GM12875 (cell line): ENCODE measurements around the gene FAM210B.
A peak's percentile ranks its signal among the peaks of the same experiment; 100 is the strongest.

ENCODE experiments used
- H3K4me3 ChIP-seq: one replicate; pipeline ENCODE4 v1.5.1; 2011; ENCODE audit warnings: low read depth, low read length, control low read depth
- CTCF ChIP-seq: IDR thresholded peaks from 2 replicates; pipeline ENCODE4 v1.5.1; 2011; ENCODE audit warnings: low read depth, mild to moderate bottlenecking, control low read depth, inconsistent platforms, low read length, moderate library complexity, borderline replicate concordance; ENCODE audit not compliant: insufficient read depth

FAM210B gene

GRCh38 chr20:56391037-56391436 lies 32.3 kb downstream of the FAM210B start:
- TF ChIP-seq CTCF, result no peak
- peak overlapping the region; percentile 75 for H3K4me3 ChIP-seq

- H3K4me3 ChIP-seq, result peak overlapping the region; percentile 75
- TF ChIP-seq CTCF, result no peak
Measured at GRCh38 chr20:56391596-56392131, 32.9 kb downstream of the FAM210B start.

- H3K4me3 ChIP-seq, result peak within 1 kb of the TSS; percentile 75
- TF ChIP-seq CTCF, result no peak
Measured at GRCh38 chr20:56392132-56392880, 33.5 kb downstream of the FAM210B start, which contains the start of the genes AURKA and CSTF1. TSS of gene AURKA (minus strand) at chr20:56392215. CDS start at chr20:56388197, 4,018 bp downstream. TSS of gene CSTF1 (plus strand) at chr20:56392645. CDS start at chr20:56395553, 2,908 bp downstream.

GRCh38 chr20:56392881-56393482 lies 34.2 kb downstream of the FAM210B start:
- TF ChIP-seq CTCF, result no peak
- H3K4me3 ChIP-seq, result peak overlapping the region; percentile 75

GRCh38 chr20:56393653-56394052 lies 34.9 kb downstream of the FAM210B start:
- H3K4me3 ChIP-seq, result peak overlapping the region; percentile 12
- no peak for TF ChIP-seq CTCF

- no peak overlapping the region for H3K4me3 ChIP-seq
- TF ChIP-seq CTCF, result no peak
Measured at GRCh38 chr20:56395166-56395565, 36.4 kb downstream of the FAM210B start.
